Right lobe of liver (tissue), 4 donors: Measurements from ENCODE around the gene TACR1.

Experiments
- POLR2A ChIP-seq: fragments of 450-650 bp; IDR thresholded peaks from one replicate; pipeline ENCODE4 v1.6.1; 2017; ENCODE audit warnings: antibody characterized with exemption, mild to moderate bottlenecking
- TF ChIP-seq, protein P1 (sequence below), 4 donors: fragments of 200-600 bp in 3 of 4; fragments of 450-650 bp in 1 of 4; IDR thresholded peaks; one replicate each; pipeline versions ENCODE4 v1.5.1 to v1.8.0; 2016 to 2022; ENCODE audit warnings: antibody characterized with exemption in 4 of 4, mild to moderate bottlenecking in 2 of 4
- donor health status: DM: no; HTN: no; CAD: no.
- donor health status: DM: no; HTN: no; CAD: no.
- donor health status: DM: no; HTN: yes; CAD: no.

DNA sequence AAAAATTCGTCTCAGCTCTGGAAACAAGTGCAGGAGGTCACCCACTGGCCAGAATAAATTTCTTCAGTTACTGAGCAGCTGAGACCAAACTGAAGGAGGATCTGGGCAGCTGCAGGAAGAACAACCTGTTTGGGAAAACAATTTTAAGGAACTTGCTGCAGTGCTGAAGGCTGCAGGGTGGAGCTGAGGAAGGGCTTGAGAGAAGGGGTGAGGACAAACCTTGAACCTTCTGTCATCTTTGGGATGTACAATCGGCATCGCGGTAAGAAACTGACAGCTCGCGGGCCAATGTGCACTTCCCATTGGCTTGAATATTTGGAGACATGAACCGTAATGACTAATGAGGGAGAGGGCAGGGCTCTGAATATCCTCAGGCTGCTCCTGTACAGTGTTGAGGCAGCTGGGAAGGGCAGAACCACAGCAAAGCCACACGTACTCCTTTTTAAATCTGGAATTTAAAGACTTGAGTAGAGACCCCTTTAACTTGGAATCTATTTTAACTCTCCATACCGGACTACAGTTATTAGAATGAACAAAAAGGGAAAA, 90.3 kb downstream of the TACR1 start:
- TF ChIP-seq, protein P1, sequence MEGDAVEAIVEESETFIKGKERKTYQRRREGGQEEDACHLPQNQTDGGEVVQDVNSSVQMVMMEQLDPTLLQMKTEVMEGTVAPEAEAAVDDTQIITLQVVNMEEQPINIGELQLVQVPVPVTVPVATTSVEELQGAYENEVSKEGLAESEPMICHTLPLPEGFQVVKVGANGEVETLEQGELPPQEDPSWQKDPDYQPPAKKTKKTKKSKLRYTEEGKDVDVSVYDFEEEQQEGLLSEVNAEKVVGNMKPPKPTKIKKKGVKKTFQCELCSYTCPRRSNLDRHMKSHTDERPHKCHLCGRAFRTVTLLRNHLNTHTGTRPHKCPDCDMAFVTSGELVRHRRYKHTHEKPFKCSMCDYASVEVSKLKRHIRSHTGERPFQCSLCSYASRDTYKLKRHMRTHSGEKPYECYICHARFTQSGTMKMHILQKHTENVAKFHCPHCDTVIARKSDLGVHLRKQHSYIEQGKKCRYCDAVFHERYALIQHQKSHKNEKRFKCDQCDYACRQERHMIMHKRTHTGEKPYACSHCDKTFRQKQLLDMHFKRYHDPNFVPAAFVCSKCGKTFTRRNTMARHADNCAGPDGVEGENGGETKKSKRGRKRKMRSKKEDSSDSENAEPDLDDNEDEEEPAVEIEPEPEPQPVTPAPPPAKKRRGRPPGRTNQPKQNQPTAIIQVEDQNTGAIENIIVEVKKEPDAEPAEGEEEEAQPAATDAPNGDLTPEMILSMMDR (IDR thresholded peaks at IDR 0.05): no peak
- no peak for TF ChIP-seq POLR2A
